ENCODE data around the gene SNF8. TPM values are rescaled to one million over a fixed set of nuclear protein-coding genes. Genes with fewer than 3 reads are reported as not detected.

The SNF8 gene
- total RNA-seq, 1 experiment from 2014 or later = 371 TPM

GRCh38 chr17:48904428-48904827 lies 40.2 kb downstream of the SNF8 start:
- ChIA-PET POLR2A (interaction anchor here (0.6 kb wide), 3 partner anchors 9 to 122 kb away, joined by 3 to 11 read pairs (median 7); no protein-coding TSS in a partner anchor), CTCF (no interaction called here)
- DNase-seq (ENCODE audit: low read depth, low spot score) (no peak), ATAC-seq (no peak)
- intact Hi-C loops (cut with micrococcal nuclease; ENCODE audit: unreplicated experiment) = no loop called here
- TF ChIP-seq, protein P1, sequence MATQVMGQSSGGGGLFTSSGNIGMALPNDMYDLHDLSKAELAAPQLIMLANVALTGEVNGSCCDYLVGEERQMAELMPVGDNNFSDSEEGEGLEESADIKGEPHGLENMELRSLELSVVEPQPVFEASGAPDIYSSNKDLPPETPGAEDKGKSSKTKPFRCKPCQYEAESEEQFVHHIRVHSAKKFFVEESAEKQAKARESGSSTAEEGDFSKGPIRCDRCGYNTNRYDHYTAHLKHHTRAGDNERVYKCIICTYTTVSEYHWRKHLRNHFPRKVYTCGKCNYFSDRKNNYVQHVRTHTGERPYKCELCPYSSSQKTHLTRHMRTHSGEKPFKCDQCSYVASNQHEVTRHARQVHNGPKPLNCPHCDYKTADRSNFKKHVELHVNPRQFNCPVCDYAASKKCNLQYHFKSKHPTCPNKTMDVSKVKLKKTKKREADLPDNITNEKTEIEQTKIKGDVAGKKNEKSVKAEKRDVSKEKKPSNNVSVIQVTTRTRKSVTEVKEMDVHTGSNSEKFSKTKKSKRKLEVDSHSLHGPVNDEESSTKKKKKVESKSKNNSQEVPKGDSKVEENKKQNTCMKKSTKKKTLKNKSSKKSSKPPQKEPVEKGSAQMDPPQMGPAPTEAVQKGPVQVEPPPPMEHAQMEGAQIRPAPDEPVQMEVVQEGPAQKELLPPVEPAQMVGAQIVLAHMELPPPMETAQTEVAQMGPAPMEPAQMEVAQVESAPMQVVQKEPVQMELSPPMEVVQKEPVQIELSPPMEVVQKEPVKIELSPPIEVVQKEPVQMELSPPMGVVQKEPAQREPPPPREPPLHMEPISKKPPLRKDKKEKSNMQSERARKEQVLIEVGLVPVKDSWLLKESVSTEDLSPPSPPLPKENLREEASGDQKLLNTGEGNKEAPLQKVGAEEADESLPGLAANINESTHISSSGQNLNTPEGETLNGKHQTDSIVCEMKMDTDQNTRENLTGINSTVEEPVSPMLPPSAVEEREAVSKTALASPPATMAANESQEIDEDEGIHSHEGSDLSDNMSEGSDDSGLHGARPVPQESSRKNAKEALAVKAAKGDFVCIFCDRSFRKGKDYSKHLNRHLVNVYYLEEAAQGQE (IDR thresholded peaks at IDR 0.05; ENCODE audit: insufficient read depth in 1 of 2, low read depth in 2 of 2, low read length in 1 of 2) = no peak
- no peak for TF ChIP-seq POLR2AphosphoS5 (IDR thresholded peaks at IDR 0.05; ENCODE audit: low read depth, low read length)
- TF ChIP-seq SIN3A (IDR thresholded peaks at IDR 0.05; ENCODE audit: borderline replicate concordance, insufficient read depth, low read depth, low read length) = no peak
- TF ChIP-seq CTCF (IDR thresholded peaks at IDR 0.05) = no peak
- no peak for TF ChIP-seq TCF7L2 (IDR thresholded peaks at IDR 0.05; ENCODE audit: low read depth, low read length)
- H3K36me3 ChIP-seq (ENCODE audit: control insufficient read depth, insufficient read depth, low read length) = no peaks in the 10 kb centered on the region; the same call in 1 of the 2 replicates
- no peak overlapping the region for H3K27ac ChIP-seq (ENCODE audit: low read length)
- no peaks in the 10 kb centered on the region for H3K9me3 ChIP-seq (ENCODE audit: control insufficient read depth, insufficient read depth, low read depth, low read length)
- no peaks in the 10 kb centered on the region for H3K27me3 ChIP-seq (ENCODE audit: control insufficient read depth, insufficient read depth, low read length)
- H3K4me3 ChIP-seq (ENCODE audit: low read depth in 2 of 2, low read length in 2 of 2) = no peak overlapping the region
- H3K4me1 ChIP-seq (ENCODE audit: control insufficient read depth, insufficient read depth, low read length) = peaks cover 5% of the 10 kb centered on the region; the same call in 1 of the 2 replicates
- BruUV-seq (replicated peaks) = no TSS peak
- in situ Hi-C loops (cut with HindIII; ENCODE audit: low pct_unique_long_range_greater_than_20kb, low sequenced_read_pairs) = loop anchor here (10.0 kb wide), 1 partner anchor 170 kb away; no protein-coding TSS in a partner anchor

GRCh38 chr17:48903401-48903800 lies 41.2 kb downstream of the SNF8 start:
- H3K4me1 ChIP-seq (ENCODE audit: control insufficient read depth, insufficient read depth, low read length) = peaks cover 5% of the 10 kb centered on the region; the same call in 1 of the 2 replicates
- H3K4me3 ChIP-seq (ENCODE audit: low read depth in 2 of 2, low read length in 2 of 2) = no peak overlapping the region
- no peaks in the 10 kb centered on the region for H3K36me3 ChIP-seq (ENCODE audit: control insufficient read depth, insufficient read depth, low read length)
- no TSS peak for BruUV-seq (replicated peaks)
- no peaks in the 10 kb centered on the region for H3K27me3 ChIP-seq (ENCODE audit: control insufficient read depth, insufficient read depth, low read length)
- ChIA-PET POLR2A (interaction anchor here (1.1 kb wide), 1 partner anchor 11 kb away, joined by 14 read pairs; the partner anchor contains the start of gene ATP5MC1), CTCF (interaction anchor here (0.5 to 0.7 kb wide), 2 partner anchors 11 to 24 kb away, joined by 3 to 6 read pairs; partner anchors contain the start of gene ATP5MC1)
- H3K27ac ChIP-seq (ENCODE audit: low read length) = no peak overlapping the region
- DNase-seq (ENCODE audit: low read depth, low spot score) (no peak), ATAC-seq (no peak)
- H3K9me3 ChIP-seq (ENCODE audit: control insufficient read depth, insufficient read depth, low read depth, low read length) = no peaks in the 10 kb centered on the region
- TF ChIP-seq, protein P1 (IDR thresholded peaks at IDR 0.05; ENCODE audit: insufficient read depth in 1 of 2, low read depth in 2 of 2, low read length in 1 of 2) = no peak
- no peak for TF ChIP-seq SIN3A (IDR thresholded peaks at IDR 0.05; ENCODE audit: borderline replicate concordance, insufficient read depth, low read depth, low read length)
- no peak for TF ChIP-seq CTCF (IDR thresholded peaks at IDR 0.05)
- TF ChIP-seq TCF7L2 (IDR thresholded peaks at IDR 0.05; ENCODE audit: low read depth, low read length) = no peak
- TF ChIP-seq POLR2AphosphoS5 (IDR thresholded peaks at IDR 0.05; ENCODE audit: low read depth, low read length) = no peak
- intact Hi-C loops (cut with micrococcal nuclease; ENCODE audit: unreplicated experiment) (no loop called here), in situ Hi-C loops (cut with HindIII; ENCODE audit: low pct_unique_long_range_greater_than_20kb, low sequenced_read_pairs) (loop anchor here (10.0 kb wide), 1 partner anchor 169 kb away; no protein-coding TSS in a partner anchor)
